ENCODE data around the gene TMCO1.
"Not testable (repeated sequence)": the region's sequence is repeated elsewhere in the genome, so short reads cannot be mapped to it uniquely, and the experiment has no call there.

The TMCO1 gene

GRCh38 chr1:165683848-165684485, 84.7 kb downstream of the TMCO1 start:
- DNase-seq: no peak

- not testable (repeated sequence) for DNase-seq
Observed at GRCh38 chr1:165680773-165681172, 87.9 kb downstream of the TMCO1 start.

GRCh38 chr1:165680303-165680702, 88.4 kb downstream of the TMCO1 start:
- DNase-seq: no peak

- DNase-seq: no peak
Observed at GRCh38 chr1:165679282-165680036, 89.2 kb downstream of the TMCO1 start.

- DNase-seq: no peak
Observed at GRCh38 chr1:165678509-165678908, 90.2 kb downstream of the TMCO1 start.

Data from activated naive CD4-positive, alpha-beta T cell treated with Interleukin-2 at 50 U/mL for 16 hours (primary cell).